Colonic mucosa (tissue), 4 donors: ENCODE measurements around the gene CCDC81. TPM values are rescaled to one million over a fixed set of nuclear protein-coding genes. Genes with fewer than 3 reads are reported as not detected.

Source experiments
- DNase-seq: peaks from one replicate; pipeline ENCODE4 v3.0.0-alpha.2; 2020
- H3K27ac ChIP-seq: fragments of 200-600 bp; one replicate; pipeline ENCODE4 v1.8.0; 2021
- H3K27me3 ChIP-seq: fragments of 200-600 bp; one replicate; pipeline ENCODE4 v1.8.0; 2021
- H3K36me3 ChIP-seq: fragments of 200-600 bp; one replicate; pipeline ENCODE4 v1.8.0; 2021
- H3K4me1 ChIP-seq: fragments of 200-600 bp; one replicate; pipeline ENCODE4 v1.8.0; 2021; ENCODE audit warnings: mild to moderate bottlenecking
- H3K4me3 ChIP-seq: fragments of 200-600 bp; one replicate; pipeline ENCODE4 v1.8.0; 2021
- H3K9ac ChIP-seq, 2 donors: one replicate each; pipeline ENCODE4 v1.7.0; 2013; ENCODE audit warnings: control low read depth in 2 of 2, low read depth in 2 of 2, low read length in 2 of 2
- H3K9me3 ChIP-seq: fragments of 200-600 bp; one replicate; pipeline ENCODE4 v1.8.0; 2021
- intact Hi-C: fragments of 100-400 bp; cut with DNase I; formaldehyde crosslinking; loops from one replicate; pipeline ENCODE4 v1.14.1; 2022
- total RNA-seq, 2 donors: library from RNA; stranded (reverse); fragmentation: NEBNext Ultra II Directional in 1 of 2; extraction: Animal tissue kit (Norgen Biotek cat#: 25700) in 1 of 2; gene quantifications; one replicate each; pipeline ENCODE4 v1.2.1, GENCODE V29; 2021
- TF ChIP-seq, protein P1 (sequence below): fragments of 200-600 bp; IDR thresholded peaks from one replicate; pipeline ENCODE4 v1.8.0; 2022; ENCODE audit warnings: antibody characterized with exemption, mild to moderate bottlenecking
- donor health status: healthy.
- donor health status: DM: no; HTN: no; CAD: no.
- donor health status: DM: no; HTN: no; CAD: no.

The CCDC81 gene
- under 1 TPM; 0.32 to 0.53 TPM for total RNA-seq

DNA sequence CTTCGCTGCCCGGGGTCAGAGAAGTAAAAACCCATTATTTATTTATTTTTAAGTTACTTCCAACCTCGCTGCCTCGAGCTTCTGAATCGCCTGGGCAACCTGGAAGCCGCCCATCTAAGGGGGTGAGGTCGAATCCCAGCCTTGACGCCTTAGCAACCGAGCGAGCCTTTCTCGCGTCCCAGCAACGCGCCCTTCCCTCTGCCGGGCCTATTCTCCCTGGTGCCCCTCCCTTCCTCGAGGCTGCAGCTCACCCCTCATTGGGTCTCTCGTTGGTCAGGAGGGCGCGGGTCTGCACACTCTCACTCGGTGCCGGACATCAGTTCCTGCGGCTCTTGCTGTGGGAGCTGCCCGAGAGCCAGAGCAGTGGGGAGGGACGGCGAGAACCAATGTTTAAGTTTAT, at the start of gene CCDC81:
Gene CCDC81 (plus strand): TSS at position 302 of the 400 bp plus-strand sequence. CDS start 277 bp downstream, outside the sequence.
- no peak for DNase-seq
- H3K36me3 ChIP-seq: no peaks in the 10 kb centered on the region
- no peak within 1 kb of the TSS for H3K27ac ChIP-seq
- H3K4me3 ChIP-seq: no peak within 1 kb of the TSS
- no peaks in the 10 kb centered on the region for H3K4me1 ChIP-seq
- no peaks in the 10 kb centered on the region for H3K9me3 ChIP-seq
- intact Hi-C loops: no loop called here
- TF ChIP-seq, protein P1, sequence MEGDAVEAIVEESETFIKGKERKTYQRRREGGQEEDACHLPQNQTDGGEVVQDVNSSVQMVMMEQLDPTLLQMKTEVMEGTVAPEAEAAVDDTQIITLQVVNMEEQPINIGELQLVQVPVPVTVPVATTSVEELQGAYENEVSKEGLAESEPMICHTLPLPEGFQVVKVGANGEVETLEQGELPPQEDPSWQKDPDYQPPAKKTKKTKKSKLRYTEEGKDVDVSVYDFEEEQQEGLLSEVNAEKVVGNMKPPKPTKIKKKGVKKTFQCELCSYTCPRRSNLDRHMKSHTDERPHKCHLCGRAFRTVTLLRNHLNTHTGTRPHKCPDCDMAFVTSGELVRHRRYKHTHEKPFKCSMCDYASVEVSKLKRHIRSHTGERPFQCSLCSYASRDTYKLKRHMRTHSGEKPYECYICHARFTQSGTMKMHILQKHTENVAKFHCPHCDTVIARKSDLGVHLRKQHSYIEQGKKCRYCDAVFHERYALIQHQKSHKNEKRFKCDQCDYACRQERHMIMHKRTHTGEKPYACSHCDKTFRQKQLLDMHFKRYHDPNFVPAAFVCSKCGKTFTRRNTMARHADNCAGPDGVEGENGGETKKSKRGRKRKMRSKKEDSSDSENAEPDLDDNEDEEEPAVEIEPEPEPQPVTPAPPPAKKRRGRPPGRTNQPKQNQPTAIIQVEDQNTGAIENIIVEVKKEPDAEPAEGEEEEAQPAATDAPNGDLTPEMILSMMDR: no peak
- no peak within 1 kb of the TSS for H3K9ac ChIP-seq
- H3K27me3 ChIP-seq: no peaks in the 10 kb centered on the region

DNA sequence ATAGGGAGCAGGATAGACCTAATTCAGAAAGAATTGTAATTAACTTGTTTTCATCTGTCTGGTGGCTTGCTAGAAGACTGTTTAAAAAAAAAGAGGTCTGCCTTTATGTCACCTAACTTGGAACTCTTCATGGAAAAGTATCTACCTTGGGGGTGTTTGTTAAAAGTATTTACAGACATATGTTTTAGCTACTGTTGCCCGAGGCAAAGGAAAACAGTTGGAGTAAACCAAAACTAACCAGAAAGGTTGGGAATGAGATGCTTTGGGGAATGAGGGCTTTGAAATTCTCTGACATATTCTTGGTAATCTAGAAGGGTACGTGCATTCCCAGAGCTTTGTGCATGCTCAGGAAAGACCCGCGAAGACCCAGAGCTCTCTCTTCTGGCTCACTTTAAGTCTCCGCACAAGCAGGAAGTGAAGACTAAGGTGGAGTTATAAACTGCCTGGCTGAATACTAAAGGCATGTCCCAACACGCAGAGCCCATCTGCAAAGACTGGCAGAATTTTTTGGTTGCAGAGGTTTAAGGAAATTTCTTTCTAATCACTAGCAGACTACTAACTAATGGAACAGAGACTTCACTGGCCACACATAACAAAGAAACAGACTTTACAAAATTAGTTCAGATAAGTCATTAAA, 39.4 kb upstream of the CCDC81 start:
- Histone ChIP-seq H3K27ac (no peak overlapping the region), H3K27me3 (no peaks in the 10 kb centered on the region), H3K9me3 (no peaks in the 10 kb centered on the region), H3K4me3 (no peak overlapping the region), H3K9ac (no peak overlapping the region), H3K36me3 (no peaks in the 10 kb centered on the region), H3K4me1 (no peaks in the 10 kb centered on the region)
- TF ChIP-seq, protein P1: no peak
- intact Hi-C loops: no loop called here
- no peak for DNase-seq

DNA sequence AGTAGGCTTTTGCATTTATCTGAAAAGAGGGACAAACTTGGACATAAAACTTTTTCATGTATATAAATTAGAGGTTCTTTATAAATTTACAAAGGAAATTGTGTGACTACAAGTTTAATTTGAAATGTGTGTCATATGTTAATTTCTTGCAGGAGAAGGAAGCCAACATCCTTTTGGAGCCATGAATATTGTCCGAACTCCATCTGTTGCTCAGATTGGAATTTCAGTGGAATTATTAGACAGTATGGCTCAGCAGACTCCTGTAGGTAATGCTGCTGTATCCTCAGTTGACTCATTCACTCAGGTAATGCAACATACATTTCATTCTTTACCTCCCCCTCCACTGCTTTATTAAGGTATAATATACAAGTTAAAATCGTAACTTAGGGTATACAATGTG, 37.5 kb upstream of the CCDC81 start:
- DNase-seq: no peak
- Histone ChIP-seq H3K9me3 (no peaks in the 10 kb centered on the region), H3K27me3 (no peaks in the 10 kb centered on the region), H3K9ac (no peak overlapping the region), H3K36me3 (no peaks in the 10 kb centered on the region), H3K4me1 (no peaks in the 10 kb centered on the region), H3K27ac (no peak overlapping the region), H3K4me3 (no peak overlapping the region)
- intact Hi-C loops: no loop called here
- TF ChIP-seq, protein P1: no peak

DNA sequence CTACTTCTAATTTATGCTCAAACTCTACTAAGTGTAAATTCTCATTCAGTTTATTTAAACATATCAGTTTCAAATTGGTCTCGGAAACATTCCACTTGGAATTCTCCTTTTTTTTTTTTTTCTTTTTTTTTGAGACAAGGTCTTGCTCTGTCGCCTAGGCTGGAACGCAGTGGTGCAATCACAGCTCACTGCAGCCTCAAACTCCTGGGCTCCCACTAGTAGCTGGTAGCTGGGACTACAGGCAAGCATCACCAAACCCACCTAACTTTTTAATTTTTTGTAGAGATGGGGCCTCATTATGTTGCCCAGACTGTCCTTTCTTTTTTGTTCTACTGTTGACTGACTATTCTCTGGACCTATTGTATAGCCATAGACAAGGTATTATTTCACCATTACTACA, 33.3 kb upstream of the CCDC81 start:
- no peak for DNase-seq
- Histone ChIP-seq H3K36me3 (no peaks in the 10 kb centered on the region), H3K9ac (no peak overlapping the region), H3K9me3 (no peaks in the 10 kb centered on the region), H3K27ac (no peak overlapping the region), H3K27me3 (no peaks in the 10 kb centered on the region), H3K4me3 (no peak overlapping the region), H3K4me1 (no peaks in the 10 kb centered on the region)
- intact Hi-C loops: no loop called here
- TF ChIP-seq, protein P1: no peak

DNA sequence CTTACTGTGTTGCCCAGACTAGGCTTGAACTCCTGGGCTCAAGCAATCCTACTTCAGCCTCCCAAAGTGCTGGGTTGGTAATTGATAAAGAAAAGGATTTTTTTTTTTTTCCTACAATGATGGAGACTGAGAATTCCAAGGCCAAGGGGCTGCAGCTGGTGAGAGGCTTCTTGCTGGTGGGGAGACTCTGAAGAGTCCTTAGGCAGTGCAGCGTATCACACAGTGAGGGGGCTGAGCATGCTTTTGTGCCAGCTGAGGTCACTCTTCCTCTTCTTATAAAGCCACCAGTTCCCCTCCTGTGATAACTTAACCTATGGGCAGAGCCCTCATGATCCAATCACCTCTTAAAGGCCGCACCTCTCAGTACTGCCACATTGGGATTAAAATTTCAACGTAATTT, 28.2 kb upstream of the CCDC81 start:
- H3K9me3 ChIP-seq: no peaks in the 10 kb centered on the region
- no peak overlapping the region for H3K27ac ChIP-seq
- intact Hi-C loops: no loop called here
- DNase-seq: no peak
- no peaks in the 10 kb centered on the region for H3K4me1 ChIP-seq
- TF ChIP-seq, protein P1: no peak
- H3K36me3 ChIP-seq: no peaks in the 10 kb centered on the region
- H3K27me3 ChIP-seq: no peaks in the 10 kb centered on the region
- H3K4me3 ChIP-seq: no peak overlapping the region
- no peak overlapping the region for H3K9ac ChIP-seq
